ENCODE measurements around the gene SLIT3.
"Not testable (repeated sequence)": the region's sequence is repeated elsewhere in the genome, so short reads cannot be mapped to it uniquely, and the experiment has no call there.

The SLIT3 gene

GRCh38 chr5:169112016-169112415 lies 188.9 kb downstream of the SLIT3 start:
- TF ChIP-seq TCF4 (CRISPR knock-in tag; IDR thresholded peaks at IDR 0.05; ENCODE audit: borderline replicate concordance) (no peak), ZFP30 (CRISPR knock-in tag; IDR thresholded peaks at IDR 0.05) (no peak)
- no peak for ATAC-seq

GRCh38 chr5:169106911-169107706 lies 193.8 kb downstream of the SLIT3 start:
- ATAC-seq, result peak; percentile 35; the same call in 1 of the 3 replicates
- TF ChIP-seq TCF4 (CRISPR knock-in tag; IDR thresholded peaks at IDR 0.05; ENCODE audit: borderline replicate concordance) (0 out of 2 replicates have a peak, but pooled peaks have one; percentile 14), CREB5 (CRISPR knock-in tag; IDR thresholded peaks at IDR 0.05; ENCODE audit: low read depth) (no peak)

- ATAC-seq, result not testable (repeated sequence)
Measured at GRCh38 chr5:169105582-169105981, 195.4 kb downstream of the SLIT3 start.

- TF ChIP-seq ZFP30 (CRISPR knock-in tag; IDR thresholded peaks at IDR 0.05), result no peak
- TF ChIP-seq ESRRG (CRISPR knock-in tag; IDR thresholded peaks at IDR 0.05), result no peak
- TF ChIP-seq ISL1 (CRISPR knock-in tag; IDR thresholded peaks at IDR 0.05), result no peak
- no peak for TF ChIP-seq ZNF8 (CRISPR knock-in tag; IDR thresholded peaks at IDR 0.05)
- TF ChIP-seq ZC3H10 (CRISPR knock-in tag; IDR thresholded peaks at IDR 0.05), result no peak
- no peak for TF ChIP-seq TOX (CRISPR knock-in tag; IDR thresholded peaks at IDR 0.05; ENCODE audit: borderline replicate concordance)
- TF ChIP-seq ARNTL (CRISPR knock-in tag; IDR thresholded peaks at IDR 0.05; ENCODE audit: borderline replicate concordance, low read depth), result no peak
- no peak for TF ChIP-seq OSR1 (CRISPR knock-in tag; IDR thresholded peaks at IDR 0.05)
- no peak for TF ChIP-seq ZFP3 (CRISPR knock-in tag; IDR thresholded peaks at IDR 0.05)
- no peak for TF ChIP-seq BACH2 (CRISPR knock-in tag; IDR thresholded peaks at IDR 0.05; ENCODE audit: borderline replicate concordance)
- no peak for TF ChIP-seq CREB5 (CRISPR knock-in tag; IDR thresholded peaks at IDR 0.05; ENCODE audit: low read depth)
- no peak for TF ChIP-seq CSRNP3 (CRISPR knock-in tag; IDR thresholded peaks at IDR 0.05)
- TF ChIP-seq PPARA (CRISPR knock-in tag; IDR thresholded peaks at IDR 0.05; ENCODE audit: borderline replicate concordance), result no peak
- no peak for TF ChIP-seq CSDC2 (CRISPR knock-in tag; IDR thresholded peaks at IDR 0.05)
- no peak for TF ChIP-seq ZNF565 (CRISPR knock-in tag; conservative IDR thresholded peaks at IDR 0.05; ENCODE audit: low read depth)
- TF ChIP-seq TSHZ2 (CRISPR knock-in tag; IDR thresholded peaks at IDR 0.05), result no peak
- TF ChIP-seq SNAI2 (CRISPR knock-in tag; IDR thresholded peaks at IDR 0.05), result no peak
- no peak for TF ChIP-seq TCF4 (CRISPR knock-in tag; IDR thresholded peaks at IDR 0.05; ENCODE audit: borderline replicate concordance)
- ATAC-seq, result no peak
Measured at GRCh38 chr5:169104937-169105494, 195.9 kb downstream of the SLIT3 start.

GRCh38 chr5:169103586-169104181 lies 197.3 kb downstream of the SLIT3 start:
- no peak for ATAC-seq
- TF ChIP-seq PPARA (CRISPR knock-in tag; IDR thresholded peaks at IDR 0.05; ENCODE audit: borderline replicate concordance) (no peak), ZNF565 (CRISPR knock-in tag; conservative IDR thresholded peaks at IDR 0.05; ENCODE audit: low read depth) (no peak), POU6F1 (CRISPR knock-in tag; IDR thresholded peaks at IDR 0.05; ENCODE audit: borderline replicate concordance, low read depth) (no peak), BACH2 (CRISPR knock-in tag; IDR thresholded peaks at IDR 0.05; ENCODE audit: borderline replicate concordance) (no peak), ESRRG (CRISPR knock-in tag; IDR thresholded peaks at IDR 0.05) (no peak), CSRNP3 (CRISPR knock-in tag; IDR thresholded peaks at IDR 0.05) (no peak), PATZ1 (CRISPR knock-in tag; IDR thresholded peaks at IDR 0.05; ENCODE audit: borderline replicate concordance) (no peak)

Measured in SK-N-SH treated with all-trans-retinoic acid at 6 μM for 48 hours (cell line).